GM12891 (cell line): ENCODE data around the gene DOK5.

Source experiments
- PAX5 ChIP-seq: IDR thresholded peaks from 2 replicates; pipeline ENCODE4 v1.6.1; 2011; ENCODE audit warnings: low read length, moderate library complexity, mild to moderate bottlenecking; ENCODE audit not compliant: insufficient read depth, severe bottlenecking
- POLR2A ChIP-seq: IDR thresholded peaks from 2 replicates; pipeline ENCODE4 v1.6.1; 2011; ENCODE audit warnings: low read depth, low read length, control low read depth
- POLR2AphosphoS5 ChIP-seq: IDR thresholded peaks from 2 replicates; pipeline ENCODE4 v1.6.1; 2011; ENCODE audit warnings: low read depth, low read length, control low read depth
- SPI1 ChIP-seq: IDR thresholded peaks from 2 replicates; pipeline ENCODE4 v1.6.1; 2011; ENCODE audit warnings: low read depth, low read length, control low read depth
- TAF1 ChIP-seq: IDR thresholded peaks from 2 replicates; pipeline ENCODE4 v1.6.1; 2011; ENCODE audit warnings: low read depth, low read length, control low read depth

GRCh38 chr20:54481442-54481841, 6.0 kb downstream of the DOK5 start:
- TF ChIP-seq POLR2A: no peak
- no peak for TF ChIP-seq TAF1
- TF ChIP-seq POLR2AphosphoS5: no peak
- TF ChIP-seq PAX5: no peak
- TF ChIP-seq SPI1: no peak
